ENCODE data around the gene PITHD1. TPM values are rescaled to one million over a fixed set of nuclear protein-coding genes. Genes with fewer than 3 reads are reported as not detected.
A peak's percentile ranks its signal among the peaks of the same experiment; 100 is the strongest.
"Not testable (repeated sequence)": the region's sequence is repeated elsewhere in the genome, so short reads cannot be mapped to it uniquely, and the experiment has no call there.

PITHD1 gene
- total and polyA plus RNA-seq, 9 donors = 33.4 to 44.5 (median 38.7) TPM

DNA sequence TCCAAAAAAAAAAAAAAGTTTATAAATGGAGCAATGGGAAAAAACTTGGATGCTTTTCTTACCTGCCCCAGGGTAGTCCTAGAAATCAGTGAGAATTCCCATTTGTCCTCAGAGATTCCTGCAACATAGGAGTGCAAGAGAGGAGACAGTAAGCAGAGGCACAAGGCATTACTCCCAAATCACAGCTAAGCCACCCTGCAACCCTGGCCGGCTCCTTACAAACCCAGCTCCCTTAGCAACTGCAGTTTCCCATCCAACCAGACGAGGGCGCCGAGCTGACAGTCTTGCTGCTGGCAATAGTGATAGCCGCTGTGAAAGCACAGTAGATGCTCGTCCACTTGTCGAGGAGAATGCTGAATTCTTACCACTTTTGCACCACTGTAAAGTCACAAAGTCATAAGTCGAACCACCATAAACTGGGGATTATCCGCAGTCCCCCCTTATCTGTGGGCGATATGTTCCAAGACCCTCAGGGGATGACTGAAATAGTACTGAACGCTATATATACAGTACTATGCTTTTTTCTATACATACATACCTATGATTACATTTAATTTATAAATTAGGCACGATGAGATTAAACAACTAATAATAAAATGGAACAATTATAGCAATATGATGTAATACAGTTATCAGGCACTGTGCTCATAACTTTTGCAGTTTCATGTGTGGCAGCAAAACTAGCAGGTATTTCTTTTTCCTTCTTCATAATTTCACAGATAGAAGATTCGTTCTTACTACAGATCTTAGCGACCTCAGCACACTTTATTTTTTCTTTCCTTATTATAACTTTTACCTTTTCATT is 6.0 kb upstream of the PITHD1 start:
- Histone ChIP-seq H3K4me3 (ENCODE audit: low read length) (no peak overlapping the region), H3K27me3 (ENCODE audit: control insufficient read depth, insufficient read depth, low read length) (no peaks in the 10 kb centered on the region), H3K9me3 (replicated peaks; ENCODE audit: control insufficient read depth, low read depth, low read length) (no peaks in the 10 kb centered on the region), H3K36me3 (ENCODE audit: control insufficient read depth, insufficient read depth, low read length) (peaks cover 9% of the 10 kb centered on the region), H3K27ac (ENCODE audit: low read length) (no peak overlapping the region), H3K4me1 (ENCODE audit: control insufficient read depth, insufficient read depth, low read length) (peaks cover 2% of the 10 kb centered on the region)
- 11% methylated on average over 7 of the region's 14 CpGs for WGBS (ENCODE audit: insufficient coverage)
- DNase-seq = peak; percentile 87

GRCh38 chr1:23772854-23773242 is 5.4 kb upstream of the PITHD1 start:
- Histone ChIP-seq H3K4me3 (ENCODE audit: low read length) (no peak overlapping the region), H3K27me3 (ENCODE audit: control insufficient read depth, insufficient read depth, low read length) (no peaks in the 10 kb centered on the region), H3K4me1 (ENCODE audit: control insufficient read depth, insufficient read depth, low read length) (peaks cover 7% of the 10 kb centered on the region), H3K9me3 (replicated peaks; ENCODE audit: control insufficient read depth, low read depth, low read length) (no peaks in the 10 kb centered on the region), H3K36me3 (ENCODE audit: control insufficient read depth, insufficient read depth, low read length) (peaks cover 7% of the 10 kb centered on the region), H3K27ac (ENCODE audit: low read length) (no peak overlapping the region)
- DNase-seq = no peak
- WGBS (ENCODE audit: insufficient coverage) = 87% methylated on average over 9 of the region's 10 CpGs

- no peaks in the 10 kb centered on the region for H3K9me3 ChIP-seq (replicated peaks; ENCODE audit: control insufficient read depth, low read depth, low read length)
- no peaks in the 10 kb centered on the region for H3K27me3 ChIP-seq (ENCODE audit: control insufficient read depth, insufficient read depth, low read length)
- H3K4me3 ChIP-seq (ENCODE audit: low read length) = no peak overlapping the region
- H3K4me1 ChIP-seq (ENCODE audit: control insufficient read depth, insufficient read depth, low read length) = peaks cover 14% of the 10 kb centered on the region
- 65% methylated on average over 2 of the region's 6 CpGs for WGBS (ENCODE audit: insufficient coverage)
- H3K36me3 ChIP-seq (ENCODE audit: control insufficient read depth, insufficient read depth, low read length) = no peaks in the 10 kb centered on the region
- H3K27ac ChIP-seq (ENCODE audit: low read length) = no peak overlapping the region
- DNase-seq = no peak
These were observed 3.9 kb upstream of the PITHD1 start for GRCh38 chr1:23774174-23774880.

DNA sequence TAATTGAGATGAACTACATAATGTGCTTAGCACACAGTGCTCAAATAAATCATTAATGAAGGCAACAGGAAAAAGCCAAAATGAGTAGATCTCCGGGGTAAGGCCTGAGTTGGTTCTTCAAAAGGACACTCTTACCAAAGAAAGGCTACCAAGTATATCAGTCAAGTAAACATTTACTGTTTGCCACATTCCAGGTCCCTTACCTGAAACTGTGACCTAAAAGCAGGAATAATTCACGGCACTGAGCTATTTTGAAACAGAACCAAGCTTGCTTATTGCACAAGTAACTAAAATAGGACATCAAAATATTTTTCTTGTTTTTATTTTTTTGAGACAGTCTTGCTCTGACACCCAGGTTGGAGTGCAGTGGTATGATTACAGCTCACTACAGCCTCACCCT is 2.0 kb upstream of the PITHD1 start:
- no peak for DNase-seq
- no peaks in the 10 kb centered on the region for H3K9me3 ChIP-seq (replicated peaks; ENCODE audit: control insufficient read depth, low read depth, low read length)
- no CpG with 5 or more reads among the region's 2 CpGs for WGBS (ENCODE audit: insufficient coverage)

GRCh38 chr1:23779826-23780371 is 1.7 kb downstream of the PITHD1 start:
- DNase-seq = no peak
- Histone ChIP-seq H3K4me3 (ENCODE audit: low read length) (no peak overlapping the region), H3K9me3 (replicated peaks; ENCODE audit: control insufficient read depth, low read depth, low read length) (no peaks in the 10 kb centered on the region), H3K27me3 (ENCODE audit: control insufficient read depth, insufficient read depth, low read length) (no peaks in the 10 kb centered on the region), H3K27ac (ENCODE audit: low read length) (no peak overlapping the region), H3K36me3 (ENCODE audit: control insufficient read depth, insufficient read depth, low read length) (peaks cover 19% of the 10 kb centered on the region), H3K4me1 (ENCODE audit: control insufficient read depth, insufficient read depth, low read length) (peaks cover 14% of the 10 kb centered on the region)
- whole genome bisulfite sequencing (ENCODE audit: insufficient coverage) = no CpG with 5 or more reads among the region's 3 CpGs

More for the DNA sequence above, 2.0 kb upstream of the PITHD1 start:
- Histone ChIP-seq H3K36me3 (ENCODE audit: control insufficient read depth, insufficient read depth, low read length) (peaks cover 5% of the 10 kb centered on the region), H3K27me3 (ENCODE audit: control insufficient read depth, insufficient read depth, low read length) (no peaks in the 10 kb centered on the region), H3K4me3 (ENCODE audit: low read length) (no peak overlapping the region), H3K4me1 (ENCODE audit: control insufficient read depth, insufficient read depth, low read length) (peaks cover 14% of the 10 kb centered on the region), H3K27ac (ENCODE audit: low read length) (no peak overlapping the region)

DNA sequence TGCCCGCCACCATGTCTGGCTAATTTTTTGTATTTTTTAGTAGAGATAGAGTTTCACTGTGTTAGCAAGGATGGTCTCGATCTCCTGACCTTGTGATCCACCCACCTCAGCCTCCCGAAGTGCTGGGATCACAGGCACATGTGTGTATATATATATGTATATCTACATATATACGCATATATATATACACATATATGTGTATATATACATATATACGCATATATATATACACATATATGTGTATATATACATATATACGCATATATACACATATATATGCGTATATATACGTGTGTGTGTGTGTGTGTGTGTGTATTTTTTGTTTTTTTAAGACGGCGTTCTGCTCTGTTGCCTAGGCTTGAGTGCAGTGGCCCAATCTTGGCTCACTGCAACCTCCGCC is 4.9 kb downstream of the PITHD1 start:
- H3K36me3 ChIP-seq (ENCODE audit: control insufficient read depth, insufficient read depth, low read length) = peaks cover 42% of the 10 kb centered on the region
- 100% methylated on average over 3 of the region's 11 CpGs for WGBS (ENCODE audit: insufficient coverage)
- H3K27ac ChIP-seq (ENCODE audit: low read length) = not testable (repeated sequence)

DNA sequence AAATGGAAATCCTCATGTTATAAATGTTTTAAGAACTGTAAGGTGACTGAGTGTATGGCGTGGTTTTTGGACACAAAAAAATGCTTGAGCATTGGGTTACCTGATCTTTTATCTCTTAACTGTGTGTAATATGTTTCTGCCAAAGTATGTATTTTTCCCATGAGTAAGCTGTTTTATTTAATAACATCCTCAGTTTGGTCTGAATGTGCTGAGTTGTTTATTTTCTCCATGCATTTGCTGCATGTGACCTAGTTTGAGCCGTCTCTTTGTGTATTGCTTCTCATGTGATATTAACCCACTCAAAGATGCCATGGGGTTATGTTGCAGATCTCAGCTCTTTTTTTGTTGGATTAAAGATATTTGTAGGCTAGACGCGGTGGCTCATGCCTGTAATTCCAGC is 6.6 kb downstream of the PITHD1 start:
- Histone ChIP-seq H3K36me3 (ENCODE audit: control insufficient read depth, insufficient read depth, low read length) (peaks cover 42% of the 10 kb centered on the region), H3K27ac (ENCODE audit: low read length) (no peak overlapping the region), H3K9me3 (replicated peaks; ENCODE audit: control insufficient read depth, low read depth, low read length) (no peaks in the 10 kb centered on the region), H3K4me3 (ENCODE audit: low read length) (no peak overlapping the region), H3K27me3 (ENCODE audit: control insufficient read depth, insufficient read depth, low read length) (no peaks in the 10 kb centered on the region), H3K4me1 (ENCODE audit: control insufficient read depth, insufficient read depth, low read length) (no peaks in the 10 kb centered on the region)
- WGBS (ENCODE audit: insufficient coverage) = 93% methylated on average over 2 of the region's 4 CpGs
- DNase-seq = peak; percentile 59

More for the DNA sequence above, 4.9 kb downstream of the PITHD1 start:
- H3K9me3 ChIP-seq (replicated peaks; ENCODE audit: control insufficient read depth, low read depth, low read length); H3K27me3 ChIP-seq (ENCODE audit: control insufficient read depth, insufficient read depth, low read length); DNase-seq; H3K4me3 ChIP-seq (ENCODE audit: low read length); H3K4me1 ChIP-seq (ENCODE audit: control insufficient read depth, insufficient read depth, low read length): not testable (repeated sequence)

GRCh38 chr1:23787701-23788100 is 9.5 kb downstream of the PITHD1 start:
- Histone ChIP-seq H3K27me3 (ENCODE audit: control insufficient read depth, insufficient read depth, low read length) (no peaks in the 10 kb centered on the region), H3K4me1 (ENCODE audit: control insufficient read depth, insufficient read depth, low read length) (peaks cover 18% of the 10 kb centered on the region), H3K27ac (ENCODE audit: low read length) (no peak overlapping the region), H3K9me3 (replicated peaks; ENCODE audit: control insufficient read depth, low read depth, low read length) (no peaks in the 10 kb centered on the region), H3K4me3 (ENCODE audit: low read length) (no peak overlapping the region), H3K36me3 (ENCODE audit: control insufficient read depth, insufficient read depth, low read length) (peaks cover 29% of the 10 kb centered on the region)
- no peak for DNase-seq
- WGBS (ENCODE audit: insufficient coverage) = 100% methylated on average over 1 of the region's 3 CpGs

- Histone ChIP-seq H3K4me3 (ENCODE audit: low read length) (no peak overlapping the region), H3K36me3 (ENCODE audit: control insufficient read depth, insufficient read depth, low read length) (peaks cover 38% of the 10 kb centered on the region), H3K27me3 (ENCODE audit: control insufficient read depth, insufficient read depth, low read length) (no peaks in the 10 kb centered on the region), H3K27ac (ENCODE audit: low read length) (no peak overlapping the region), H3K9me3 (replicated peaks; ENCODE audit: control insufficient read depth, low read depth, low read length) (no peaks in the 10 kb centered on the region), H3K4me1 (ENCODE audit: control insufficient read depth, insufficient read depth, low read length) (peaks cover 28% of the 10 kb centered on the region)
- no peak for DNase-seq
- 100% methylated on average over 1 of the region's 3 CpGs for WGBS (ENCODE audit: insufficient coverage)
These were observed 10.5 kb downstream of the PITHD1 start for GRCh38 chr1:23788695-23789094.

Data from muscle of leg (tissue), 11 donors.